NCI-H446 treated with DMSO at 0.1 percent for 48 hours (cell line): Measurements from ENCODE around the gene RFPL3.
A peak's percentile ranks its signal among the peaks of the same experiment; 100 is the strongest.
"Not testable (repeated sequence)": the region's sequence is repeated elsewhere in the genome, so short reads cannot be mapped to it uniquely, and the experiment has no call there.

ENCODE experiments used
- DNase-seq: peaks from one replicate; lab custom pipeline; 2025; lab: John Stamatoyannopoulos, UW

RFPL3 gene

DNA sequence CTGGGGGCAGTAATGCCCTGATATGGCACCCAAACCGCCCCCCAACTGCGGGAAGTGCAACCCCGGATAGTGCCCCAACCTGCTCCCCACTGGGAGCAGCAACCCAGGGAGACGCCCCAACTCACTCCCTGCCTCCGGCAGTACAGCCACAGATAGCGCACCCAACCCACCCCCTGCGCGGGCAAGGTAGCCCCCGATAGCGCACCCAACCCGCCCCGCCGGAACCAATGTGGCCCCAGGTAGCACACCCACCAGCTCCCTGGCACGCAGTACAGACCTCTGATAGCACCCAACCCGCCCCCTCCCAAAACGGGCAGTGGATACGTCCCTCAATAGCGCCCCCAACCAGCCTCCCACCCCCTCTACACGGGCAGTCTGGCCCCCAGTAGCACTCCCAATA lies 3.8 kb upstream of the RFPL3 start:
- no peak for DNase-seq

DNA sequence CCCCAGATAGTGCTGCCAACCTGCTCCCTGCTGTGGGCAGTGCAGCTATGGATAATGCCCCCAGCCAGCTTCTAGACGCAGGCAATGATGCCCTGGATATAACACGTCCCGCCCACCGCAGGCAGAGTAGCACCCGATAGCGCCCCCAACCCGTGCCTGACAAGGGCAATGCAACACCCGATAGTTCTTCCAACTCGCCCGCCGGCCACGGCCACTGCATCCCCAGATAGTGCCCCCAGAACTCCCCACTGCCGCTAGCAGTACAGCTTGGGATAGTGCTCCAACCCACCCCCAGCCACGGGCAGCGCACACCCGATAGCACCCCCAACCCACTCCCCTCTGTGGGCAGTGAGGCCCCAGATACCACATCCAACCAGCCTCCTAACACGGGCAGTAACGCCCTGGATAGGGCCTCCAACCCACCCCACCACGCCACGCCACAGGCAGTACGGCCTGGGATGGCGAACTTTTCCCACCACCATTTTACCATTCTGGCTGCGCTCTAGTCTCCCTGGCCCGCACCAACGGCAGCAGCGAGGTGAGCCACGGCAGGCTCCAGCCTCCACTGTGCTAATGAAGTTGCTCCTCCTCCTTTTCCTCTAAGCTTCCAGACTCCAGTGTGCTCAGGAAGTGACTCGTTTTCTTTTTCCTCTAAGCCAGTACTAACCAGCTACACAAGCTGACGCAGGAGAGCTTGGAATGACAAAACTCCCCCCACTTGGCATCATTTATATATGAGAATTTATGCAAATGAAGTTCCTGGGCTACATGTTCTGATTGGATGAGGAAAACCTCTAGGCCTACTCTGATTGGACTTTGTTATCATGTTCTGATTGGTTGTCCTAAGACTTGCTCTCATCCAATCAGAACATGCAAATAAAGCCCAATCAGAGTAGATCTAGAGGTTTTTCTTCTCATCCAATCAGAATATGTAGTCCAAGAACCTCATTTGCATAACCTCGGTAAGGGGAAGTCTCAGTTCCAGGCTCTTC lies 3.0 kb upstream of the RFPL3 start:
- no peak for DNase-seq

- no peak for DNase-seq
Observed at GRCh38 chr22:32355760-32356159, 1.9 kb upstream of the RFPL3 start.

DNA sequence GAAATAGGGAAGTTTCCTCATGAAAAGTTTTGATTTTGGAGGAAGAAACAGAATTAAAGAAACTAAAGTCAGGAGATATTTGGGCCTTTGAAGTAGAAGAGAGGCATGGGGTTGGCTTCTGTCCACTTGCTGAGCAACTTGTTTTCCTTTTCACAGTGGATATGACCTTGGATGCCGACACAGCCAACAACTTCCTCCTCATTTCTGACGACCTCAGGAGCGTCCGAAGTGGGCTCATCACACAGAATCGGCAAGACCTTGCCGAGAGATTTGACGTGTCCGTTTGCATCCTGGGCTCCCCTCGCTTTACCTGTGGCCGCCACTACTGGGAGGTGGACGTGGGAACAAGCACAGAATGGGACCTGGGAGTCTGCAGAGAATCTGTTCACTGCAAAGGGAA lies 2.4 kb downstream of the RFPL3 start:
- DNase-seq, result not testable (repeated sequence)

- no peak for DNase-seq
Observed at GRCh38 chr22:32361257-32361656, 3.6 kb downstream of the RFPL3 start.

GRCh38 chr22:32364210-32364609 lies 6.5 kb downstream of the RFPL3 start:
- no peak for DNase-seq

- DNase-seq, result no peak
Observed at GRCh38 chr22:32375678-32376450, 18.2 kb downstream of the RFPL3 start.

- no peak for DNase-seq
Observed at GRCh38 chr22:32376681-32377080, 19.0 kb downstream of the RFPL3 start.

GRCh38 chr22:32378707-32379272 lies 21.1 kb downstream of the RFPL3 start:
- peak; percentile 1 for DNase-seq

- no peak for DNase-seq
Observed at GRCh38 chr22:32380991-32381390, 23.3 kb downstream of the RFPL3 start.

GRCh38 chr22:32385681-32386080 lies 28.0 kb downstream of the RFPL3 start:
- no peak for DNase-seq

DNA sequence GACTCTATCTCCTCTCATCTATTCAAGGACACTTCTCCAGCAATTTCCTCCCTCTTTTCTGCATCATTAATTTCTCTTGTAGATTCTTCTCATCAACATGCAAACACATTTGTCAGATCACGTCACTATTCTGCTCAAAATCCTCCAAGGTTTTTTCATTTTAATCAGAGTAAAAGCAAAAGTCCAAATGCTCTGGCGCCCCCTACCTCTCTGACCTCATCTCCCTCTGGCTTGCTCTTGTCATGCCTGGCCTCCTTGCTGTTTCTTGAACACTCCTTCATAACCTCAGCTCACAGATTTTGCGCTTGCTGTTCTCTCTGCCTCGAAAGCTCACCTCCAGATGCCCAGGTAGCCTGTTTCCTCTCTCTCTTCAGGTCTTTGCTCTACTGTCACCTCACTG lies 32.0 kb downstream of the RFPL3 start:
- no peak for DNase-seq

GRCh38 chr22:32395107-32395506 lies 37.4 kb downstream of the RFPL3 start:
- DNase-seq, result no peak

DNA sequence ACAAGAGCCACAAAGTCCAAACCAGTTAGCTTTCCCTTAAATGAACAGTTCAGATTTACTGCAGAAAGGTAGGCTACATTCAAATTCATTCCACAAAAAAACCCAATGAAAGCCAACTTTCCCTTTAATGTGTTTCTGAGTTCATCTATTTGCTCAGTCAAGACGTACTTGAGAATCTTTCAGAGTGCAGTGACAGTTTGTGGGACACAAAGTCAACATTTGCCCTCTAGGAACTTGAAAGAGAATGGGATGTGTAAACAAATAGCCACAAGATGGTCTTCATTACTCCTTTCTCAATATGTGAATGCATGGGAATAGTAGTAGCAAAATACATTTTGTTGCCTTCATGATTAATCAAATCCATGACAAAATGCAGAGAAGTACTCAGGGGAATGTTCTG lies 38.6 kb downstream of the RFPL3 start:
- DNase-seq, result no peak

DNA sequence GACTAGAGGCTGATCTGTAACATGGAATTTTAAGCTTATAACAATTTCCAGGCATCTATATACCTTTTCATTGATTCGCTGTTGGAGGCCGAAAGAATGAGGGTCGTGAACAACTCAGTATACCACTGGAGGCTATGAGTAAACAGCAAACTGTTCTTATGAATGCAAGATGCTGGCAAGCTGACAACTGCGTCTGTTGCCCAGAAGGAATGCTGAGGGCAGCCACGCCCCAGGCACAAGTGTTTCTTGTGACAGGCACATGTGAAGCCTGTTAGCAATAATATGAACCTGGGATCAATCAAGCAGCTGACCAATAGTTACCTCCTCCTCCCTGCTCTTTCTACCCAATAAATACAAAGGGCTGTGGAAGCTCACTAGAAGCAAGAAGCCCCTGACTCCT lies 39.1 kb downstream of the RFPL3 start:
- DNase-seq, result no peak

- no peak for DNase-seq
Observed at GRCh38 chr22:32401486-32401885, 43.8 kb downstream of the RFPL3 start.

DNA sequence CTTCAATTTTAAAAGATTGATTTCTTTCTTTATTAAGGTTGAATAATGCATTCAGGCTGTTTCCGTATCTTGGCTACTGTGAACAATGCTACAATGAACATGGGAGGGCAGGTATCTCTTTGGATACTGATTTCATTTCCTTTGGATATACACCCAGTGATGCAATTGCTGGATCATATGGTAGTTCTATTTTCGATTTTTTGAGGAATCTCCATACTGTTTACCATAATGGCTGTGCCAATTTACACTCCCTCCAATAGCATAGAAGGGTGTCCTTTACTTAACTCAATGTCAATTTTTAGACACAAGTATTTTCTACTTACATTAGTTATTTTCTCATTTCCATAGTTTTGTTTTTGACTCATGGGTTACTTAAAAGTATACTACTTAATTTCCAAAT lies 46.4 kb downstream of the RFPL3 start:
- no peak for DNase-seq

DNA sequence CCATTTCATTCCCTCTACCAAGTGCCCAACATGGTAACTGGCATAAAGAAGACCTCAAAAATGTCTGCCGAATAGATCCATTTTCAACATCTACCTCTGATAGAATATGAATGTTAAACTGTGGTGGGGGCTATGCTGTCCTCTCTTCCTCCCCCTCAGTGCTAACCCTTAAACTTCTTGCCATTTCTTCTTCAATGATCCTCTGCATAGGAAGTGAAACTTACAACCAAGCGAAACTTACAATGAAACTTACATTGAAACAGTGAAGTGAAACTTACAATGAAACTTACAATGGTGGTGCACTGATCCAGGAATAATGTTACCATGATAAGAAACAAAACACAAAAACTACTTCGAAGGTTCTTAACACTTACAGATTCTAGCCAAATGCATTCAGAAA lies 49.6 kb downstream of the RFPL3 start:
- no peak for DNase-seq

GRCh38 chr22:32407936-32408335 lies 50.3 kb downstream of the RFPL3 start:
- no peak for DNase-seq

DNA sequence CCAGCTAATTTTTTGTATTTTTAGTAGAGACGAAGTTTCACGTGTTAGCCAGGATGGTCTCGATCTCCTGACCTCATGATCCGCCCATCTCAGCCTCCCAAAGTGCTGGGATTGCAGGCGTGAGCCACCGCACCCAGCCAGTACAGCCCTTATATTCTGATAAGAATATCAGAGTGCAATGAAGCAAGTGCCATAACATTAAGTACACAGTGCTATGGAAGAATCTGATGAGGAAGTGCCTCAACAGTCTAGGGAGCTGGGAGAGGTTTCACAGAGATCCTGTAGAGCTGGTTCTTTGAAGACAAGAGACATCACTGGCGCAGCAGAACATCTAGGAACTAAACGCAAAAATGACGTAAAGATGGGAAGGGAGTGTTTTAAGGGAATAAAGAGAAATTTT lies 52.3 kb downstream of the RFPL3 start:
- DNase-seq, result no peak

- DNase-seq, result no peak
Observed at GRCh38 chr22:32410459-32410858, 52.8 kb downstream of the RFPL3 start.
